GM12878 (cell line): ENCODE data around the gene DUSP12. TPM values are rescaled to one million over a fixed set of nuclear protein-coding genes. Genes with fewer than 3 reads are reported as not detected.

Experiments
- ATAC-seq: fragments of 200-7000 bp; cut with Tn5 transposase; 3 replicates; pipeline ENCODE4 v1.9.1; 2020; ENCODE audit warnings: mild to moderate bottlenecking, moderate library complexity
- BruUV-seq: library from RNA; stranded (reverse); fragments of 400-500 nt; replicated peaks from 2 replicates; lab custom pipeline; 2021; lab: Mats Ljungman, UMichigan
- CTCF ChIA-PET: fragments of 300-600 bp; sonication (Branson Sonifier 250); formaldehyde crosslinking; extraction: SDS; loops from one replicate; lab custom pipeline; 2021; ENCODE audit warnings: inconsistent platforms; lab: Yijun Ruan, JAX
- POLR2A ChIA-PET: fragments of 350-600 bp; formaldehyde crosslinking; extraction: SDS; loops from one replicate; lab custom pipeline; 2021; ENCODE audit warnings: inconsistent platforms; lab: Charles Lee
- RAD21 ChIA-PET: fragments of 300-600 bp; sonication (Branson Sonifier 250); formaldehyde crosslinking; loops from one replicate; lab custom pipeline; 2023; ENCODE audit warnings: antibody characterized with exemption; ENCODE audit not compliant: unreplicated experiment; lab: Charles Lee
- SMC1A ChIA-PET: fragments of 300-600 bp; sonication (Branson Sonifier 250); formaldehyde crosslinking; loops from one replicate; lab custom pipeline; 2023; ENCODE audit not compliant: unreplicated experiment, uncharacterized antibody; lab: Charles Lee
- DNase-seq: peaks from one replicate; pipeline ENCODE4 v3.0.0-alpha.2; 2011; ENCODE audit warnings: low read depth, low spot score
- FAIRE-seq: peaks from 3 replicates; lab custom pipeline; 2011; peaks lifted over from hg19 to GRCh38; lab: Jason Lieb, UNC
- H2AFZ ChIP-seq: 2 replicates; pipeline ENCODE4 v1.6.0; 2011; ENCODE audit warnings: low read depth, low read length, control low read depth; ENCODE audit not compliant: control insufficient read depth
- H3K27ac ChIP-seq: 2 replicates; pipeline ENCODE4 v1.5.1; 2011; ENCODE audit warnings: control low read depth; ENCODE audit not compliant: control insufficient read depth, insufficient read depth
- H3K27me3 ChIP-seq, 2 experiments: replicated peaks in 1 of 2; 2 replicates each; pipeline versions ENCODE4 v1.6.0 to v1.6.1; 2011; ENCODE audit warnings: low read length in 1 of 2; ENCODE audit not compliant: control insufficient read depth in 2 of 2, insufficient read depth in 2 of 2
- H3K36me3 ChIP-seq, 2 experiments: 2 replicates each; pipeline ENCODE4 v1.5.1; 2011; ENCODE audit warnings: low read length in 1 of 2; ENCODE audit not compliant: control insufficient read depth in 2 of 2, insufficient read depth in 2 of 2
- H3K4me1 ChIP-seq: 2 replicates; pipeline ENCODE4 v1.6.1; 2011; ENCODE audit warnings: mild to moderate bottlenecking, low read length, moderate library complexity, mixed read lengths; ENCODE audit not compliant: control insufficient read depth, insufficient read depth
- H3K4me2 ChIP-seq: 2 replicates; pipeline ENCODE4 v1.6.0; 2011; ENCODE audit warnings: control low read depth; ENCODE audit not compliant: control insufficient read depth, insufficient read depth
- H3K4me3 ChIP-seq: fragments of 200-600 bp; sonication (generic); 2 replicates; pipeline ENCODE4 v1.5.1; 2016
- H3K79me2 ChIP-seq: 2 replicates; pipeline ENCODE4 v1.6.0; 2011; ENCODE audit warnings: low read length; ENCODE audit not compliant: control insufficient read depth, insufficient read depth
- H3K9ac ChIP-seq: 2 replicates; pipeline ENCODE4 v1.8.0; 2011; ENCODE audit warnings: low read length, control low read depth, mixed read lengths; ENCODE audit not compliant: control insufficient read depth, insufficient read depth
- H3K9me3 ChIP-seq: replicated peaks from 3 replicates; pipeline ENCODE4 v1.5.1; 2011; ENCODE audit warnings: mild to moderate bottlenecking, low read length; ENCODE audit not compliant: control insufficient read depth, insufficient read depth
- H4K20me1 ChIP-seq: 2 replicates; pipeline ENCODE4 v1.6.0; 2011; ENCODE audit not compliant: control insufficient read depth, insufficient read depth
- ATF7 ChIP-seq: fragments of 450-650 bp; IDR thresholded peaks from 2 replicates; pipeline ENCODE4 v1.6.1; 2016; ENCODE audit warnings: low read depth, mild to moderate bottlenecking
- BCL11A ChIP-seq: IDR thresholded peaks from 2 replicates; pipeline ENCODE4 v1.6.1; 2011; ENCODE audit warnings: low read depth, low read length
- BHLHE40 ChIP-seq, 2 experiments: fragments of 450-650 bp in 1 of 2; IDR thresholded peaks; 2 replicates each; pipeline ENCODE4 v1.6.1; 2011 to 2017; ENCODE audit warnings: low read depth in 2 of 2, borderline replicate concordance in 1 of 2, improper control_type of control experiment in 1 of 2, low read length in 1 of 2, mild to moderate bottlenecking in 1 of 2
- CREB1 ChIP-seq: IDR thresholded peaks from 2 replicates; pipeline ENCODE4 v1.6.1; 2012; ENCODE audit warnings: low read depth, mild to moderate bottlenecking, inconsistent platforms
- EED ChIP-seq: sonication (generic); IDR thresholded peaks from 2 replicates; pipeline ENCODE4 v1.6.1; 2016; ENCODE audit warnings: antibody characterized with exemption, low read depth
- HDAC6 ChIP-seq: fragments of 200-600 bp; sonication (generic); IDR thresholded peaks from one replicate; pipeline ENCODE4 v1.8.0; 2017; ENCODE audit warnings: antibody characterized with exemption; ENCODE audit not compliant: unreplicated experiment
- IKZF1 ChIP-seq: fragments of 450-650 bp; conservative IDR thresholded peaks from 2 replicates; pipeline ENCODE4 v1.6.1; 2017; ENCODE audit warnings: antibody characterized with exemption, mild to moderate bottlenecking
- KAT2A ChIP-seq: conservative IDR thresholded peaks from 2 replicates; pipeline ENCODE4 v1.6.1; 2011; ENCODE audit warnings: low read depth, low read length; ENCODE audit not compliant: control insufficient read depth
- LARP7 ChIP-seq: fragments of 450-650 bp; IDR thresholded peaks from 2 replicates; pipeline ENCODE4 v1.6.1; 2017; ENCODE audit warnings: mild to moderate bottlenecking
- MXI1 ChIP-seq: fragments of 150-350 bp; IDR thresholded peaks from 2 replicates; pipeline ENCODE4 v1.6.1; 2011; ENCODE audit warnings: low read depth, mild to moderate bottlenecking, inconsistent platforms, low read length, improper control_type of control experiment
- MYB ChIP-seq: fragments of 150-350 bp; IDR thresholded peaks from 2 replicates; pipeline ENCODE4 v1.6.1; 2014; ENCODE audit warnings: mild to moderate bottlenecking, low read depth, low read length, borderline replicate concordance
- NFIC ChIP-seq: IDR thresholded peaks from 2 replicates; pipeline ENCODE4 v1.6.1; 2012; ENCODE audit warnings: low read depth, mild to moderate bottlenecking, inconsistent platforms, low read length, moderate library complexity
- POLR2A ChIP-seq: IDR thresholded peaks from 2 replicates; pipeline ENCODE4 v1.6.1; 2011; ENCODE audit warnings: low read depth, mild to moderate bottlenecking, low read length
- RFX5 ChIP-seq: IDR thresholded peaks from 2 replicates; pipeline ENCODE4 v1.6.1; 2011; ENCODE audit warnings: low read depth, low read length, improper control_type of control experiment
- SMARCA5 ChIP-seq: fragments of 450-650 bp; IDR thresholded peaks from 2 replicates; pipeline ENCODE4 v1.6.1; 2017; ENCODE audit warnings: mild to moderate bottlenecking
- SUPT20H ChIP-seq: IDR thresholded peaks from 2 replicates; pipeline ENCODE4 v1.6.1; 2011; ENCODE audit warnings: low read depth, mild to moderate bottlenecking, low read length, moderate library complexity, borderline replicate concordance; ENCODE audit not compliant: control insufficient read depth
- WGBS: methylation state at CpG from one replicate; pipeline ENCODE4 v1.1.6; 2016; ENCODE audit warnings: low lambda C conversion rate; ENCODE audit not compliant: insufficient replicate concordance, insufficient coverage; ENCODE audit errors: missing lambda C conversion rate; 5-methylcytosine and 5-hydroxymethylcytosine counted together
- in situ Hi-C: fragments of 300-500 bp; cut with MboI; formaldehyde crosslinking; loops from 9 replicates; pipeline ENCODE4 v1.14.3; 2018; ENCODE audit warnings: mixed read lengths
- intact Hi-C: fragments of 100-400 bp; cut with micrococcal nuclease; formaldehyde crosslinking; loops from one replicate; pipeline ENCODE4 v1.14.2; 2022; ENCODE audit not compliant: unreplicated experiment
- polyA plus RNA-seq, 11 experiments: library from polyadenylated mRNA; depleted of rRNA in 4 of 11; unstranded in 6 of 11; stranded (reverse) in 5 of 11; fragments of >200 nt; fragmentation: Nextera tagmentation in 4 of 11; fragmentation: Illumina TruSeq in 1 of 11; extraction: Ambion mirVana in 4 of 11; extraction: Trizol in 1 of 11; gene quantifications; 1 replicate in 1 of 11; 2 replicates in 10 of 11; pipeline versions ENCODE4 v1.2.1 to v1.2.3, GENCODE V29; 2011 to 2016; ENCODE audit warnings: inconsistent platforms in 2 of 11, missing spikeins in 2 of 11, low read depth in 1 of 11
- total RNA-seq, 4 experiments: library from RNA; depleted of rRNA in 3 of 4; stranded (reverse); fragments of >200 nt in 3 of 4; fragmentation: Illumina TruSeq in 1 of 4; extraction: Trizol in 1 of 4; gene quantifications; 2 replicates each; pipeline versions ENCODE4 v1.2.1 to v1.2.3, GENCODE V29; 2013 to 2021
- TF ChIP-seq, protein P1 (sequence below): IDR thresholded peaks from 2 replicates; pipeline ENCODE4 v1.6.1; 2011; ENCODE audit warnings: mild to moderate bottlenecking, low read depth, low read length, moderate library complexity; ENCODE audit not compliant: insufficient replicate concordance
- TF ChIP-seq, protein P2 (sequence below): fragments of 450-650 bp; IDR thresholded peaks from 2 replicates; pipeline ENCODE4 v1.6.1; 2017; ENCODE audit warnings: borderline replicate concordance
- TF ChIP-seq, protein P3 (sequence below): fragments of 450-650 bp; IDR thresholded peaks from 2 replicates; pipeline ENCODE4 v1.6.1; 2016; ENCODE audit warnings: mild to moderate bottlenecking
- TF ChIP-seq, protein P4 (sequence below): fragments of 450-650 bp; IDR thresholded peaks from 2 replicates; pipeline ENCODE4 v1.6.1; 2014; ENCODE audit warnings: mild to moderate bottlenecking

DUSP12 gene
- total and polyA plus RNA-seq, 10 of the 15 experiments (the other 5 are each of a cell fraction or from before 2014, with no cell fraction given), result 7.0 to 51.5 (median 35.4) TPM

DNA sequence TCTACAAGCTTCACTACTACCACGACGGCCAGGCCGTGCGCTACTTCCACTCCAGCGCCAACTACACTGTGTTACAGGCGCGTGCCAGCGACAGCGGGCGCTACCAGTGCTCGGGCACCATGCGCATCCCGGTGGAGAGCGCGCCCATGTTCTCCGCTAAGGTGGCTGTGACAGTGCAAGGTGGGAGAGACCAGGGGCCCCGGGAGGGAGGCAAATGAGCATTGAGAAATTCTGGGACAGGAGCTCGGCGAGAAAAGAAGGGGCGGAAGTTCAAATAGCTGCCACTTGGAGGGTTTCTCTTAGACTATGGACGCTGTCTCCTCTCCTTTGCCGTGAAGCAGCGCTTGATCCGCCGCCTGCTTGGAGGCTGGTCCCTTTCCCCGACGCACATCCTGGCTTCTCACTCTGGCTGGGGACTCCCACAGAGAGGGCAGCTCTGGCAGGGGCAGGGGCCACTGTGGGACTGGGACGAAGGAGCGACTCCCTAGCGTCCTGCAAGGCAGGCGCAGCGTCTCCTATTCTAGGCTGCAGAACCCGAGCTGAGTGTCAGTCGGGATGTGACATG is 23.6 kb upstream of the DUSP12 start:
- Histone ChIP-seq H3K36me3 (no peaks in the 10 kb centered on the region), H3K4me2 (peak overlapping the region; percentile 95), H3K27me3 (no peaks in the 10 kb centered on the region), H3K4me1 (peaks cover 50% of the 10 kb centered on the region), H3K9ac (peak overlapping the region; percentile 75), H4K20me1 (no peaks in the 10 kb centered on the region), H3K27ac (peak overlapping the region; percentile 78), H3K79me2 (peaks cover 12% of the 10 kb centered on the region), H3K4me3 (peak overlapping the region; percentile 88), H3K9me3 (no peaks in the 10 kb centered on the region), H2AFZ (peak overlapping the region; percentile 11)
- FAIRE-seq (no peak), ATAC-seq (peak; percentile 43), DNase-seq (no peak)
- ChIA-PET CTCF (interaction anchor here (0.9 to 5.8 kb wide), 8 partner anchors 8 to 239 kb away, joined by 3 to 86 read pairs (median 5); partner anchors contain the start of gene FCRLA), RAD21 (interaction anchor here (0.7 to 6.1 kb wide), 7 partner anchors 8 to 186 kb away, joined by 3 to 85 read pairs (median 4); partner anchors contain the start of gene FCRLA), SMC1A (interaction anchor here (1.3 to 6.4 kb wide), 5 partner anchors 12 to 37 kb away, joined by 6 to 84 read pairs (median 21); partner anchors contain the start of gene FCRLA), POLR2A (interaction anchor here (0.7 to 4.6 kb wide), 8 partner anchors 8 to 37 kb away, joined by 3 to 34 read pairs (median 4); partner anchors contain the start of gene FCRLA)
- in situ Hi-C loops, result no loop called here
- WGBS, result 1% methylated on average over 33 of the region's 34 CpGs
- TSS peak; percentile 79 for BruUV-seq
- intact Hi-C loops, result loop anchor here (2.0 kb wide), 1 partner anchor 19 kb away; the partner anchor contains the start of gene FCRLA
- peak in 1 of 2 experiments; percentile 64; a peak in 1 of 4 replicates for TF ChIP-seq BHLHE40 (IDR thresholded peaks at IDR 0.05; ENCODE audit: borderline replicate concordance in 1 of 2, low read depth in 2 of 2, low read length in 1 of 2)
- TF ChIP-seq RFX5, result no peak
- no peak for TF ChIP-seq ATF7
- TF ChIP-seq LARP7, result peak; percentile 49; the same call in 1 of the 2 replicates
- peak; percentile 6; the same call in 1 of the 2 replicates for TF ChIP-seq IKZF1
- TF ChIP-seq KAT2A, result no peak
- TF ChIP-seq, protein P1, sequence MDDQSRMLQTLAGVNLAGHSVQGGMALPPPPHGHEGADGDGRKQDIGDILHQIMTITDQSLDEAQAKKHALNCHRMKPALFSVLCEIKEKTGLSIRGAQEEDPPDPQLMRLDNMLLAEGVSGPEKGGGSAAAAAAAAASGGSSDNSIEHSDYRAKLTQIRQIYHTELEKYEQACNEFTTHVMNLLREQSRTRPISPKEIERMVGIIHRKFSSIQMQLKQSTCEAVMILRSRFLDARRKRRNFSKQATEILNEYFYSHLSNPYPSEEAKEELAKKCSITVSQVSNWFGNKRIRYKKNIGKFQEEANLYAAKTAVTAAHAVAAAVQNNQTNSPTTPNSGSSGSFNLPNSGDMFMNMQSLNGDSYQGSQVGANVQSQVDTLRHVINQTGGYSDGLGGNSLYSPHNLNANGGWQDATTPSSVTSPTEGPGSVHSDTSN, result no peak
- TF ChIP-seq, protein P2, sequence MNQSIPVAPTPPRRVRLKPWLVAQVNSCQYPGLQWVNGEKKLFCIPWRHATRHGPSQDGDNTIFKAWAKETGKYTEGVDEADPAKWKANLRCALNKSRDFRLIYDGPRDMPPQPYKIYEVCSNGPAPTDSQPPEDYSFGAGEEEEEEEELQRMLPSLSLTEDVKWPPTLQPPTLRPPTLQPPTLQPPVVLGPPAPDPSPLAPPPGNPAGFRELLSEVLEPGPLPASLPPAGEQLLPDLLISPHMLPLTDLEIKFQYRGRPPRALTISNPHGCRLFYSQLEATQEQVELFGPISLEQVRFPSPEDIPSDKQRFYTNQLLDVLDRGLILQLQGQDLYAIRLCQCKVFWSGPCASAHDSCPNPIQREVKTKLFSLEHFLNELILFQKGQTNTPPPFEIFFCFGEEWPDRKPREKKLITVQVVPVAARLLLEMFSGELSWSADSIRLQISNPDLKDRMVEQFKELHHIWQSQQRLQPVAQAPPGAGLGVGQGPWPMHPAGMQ, result no peak
- TF ChIP-seq, protein P3, sequence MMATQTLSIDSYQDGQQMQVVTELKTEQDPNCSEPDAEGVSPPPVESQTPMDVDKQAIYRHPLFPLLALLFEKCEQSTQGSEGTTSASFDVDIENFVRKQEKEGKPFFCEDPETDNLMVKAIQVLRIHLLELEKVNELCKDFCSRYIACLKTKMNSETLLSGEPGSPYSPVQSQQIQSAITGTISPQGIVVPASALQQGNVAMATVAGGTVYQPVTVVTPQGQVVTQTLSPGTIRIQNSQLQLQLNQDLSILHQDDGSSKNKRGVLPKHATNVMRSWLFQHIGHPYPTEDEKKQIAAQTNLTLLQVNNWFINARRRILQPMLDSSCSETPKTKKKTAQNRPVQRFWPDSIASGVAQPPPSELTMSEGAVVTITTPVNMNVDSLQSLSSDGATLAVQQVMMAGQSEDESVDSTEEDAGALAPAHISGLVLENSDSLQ, result no peak
- TF ChIP-seq SMARCA5, result no peak
- peak; percentile 38; the same call in 1 of the 2 replicates for TF ChIP-seq EED
- TF ChIP-seq BCL11A, result 0 out of 2 replicates have a peak, but pooled peaks have one; percentile 6
- TF ChIP-seq HDAC6, result peak; percentile 84
- no peak for TF ChIP-seq MXI1
- TF ChIP-seq, protein P4, sequence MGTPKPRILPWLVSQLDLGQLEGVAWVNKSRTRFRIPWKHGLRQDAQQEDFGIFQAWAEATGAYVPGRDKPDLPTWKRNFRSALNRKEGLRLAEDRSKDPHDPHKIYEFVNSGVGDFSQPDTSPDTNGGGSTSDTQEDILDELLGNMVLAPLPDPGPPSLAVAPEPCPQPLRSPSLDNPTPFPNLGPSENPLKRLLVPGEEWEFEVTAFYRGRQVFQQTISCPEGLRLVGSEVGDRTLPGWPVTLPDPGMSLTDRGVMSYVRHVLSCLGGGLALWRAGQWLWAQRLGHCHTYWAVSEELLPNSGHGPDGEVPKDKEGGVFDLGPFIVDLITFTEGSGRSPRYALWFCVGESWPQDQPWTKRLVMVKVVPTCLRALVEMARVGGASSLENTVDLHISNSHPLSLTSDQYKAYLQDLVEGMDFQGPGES, result no peak
- peak; percentile 61 for TF ChIP-seq POLR2A
- TF ChIP-seq MYB, result no peak
- no peak for TF ChIP-seq NFIC
- TF ChIP-seq SUPT20H, result no peak
- no peak; the same call in 1 of the 2 replicates for TF ChIP-seq CREB1
